OCI-LY1 (cell line): ENCODE results near the gene RASAL2.

Experiments
- CTCF ChIP-seq: fragments of 200-600 bp; sonication (generic), shearing (Covaris generic); IDR thresholded peaks from 2 replicates; pipeline ENCODE4 v1.5.1; 2017; ENCODE audit warnings: mild to moderate bottlenecking, antibody characterized with exemption, low read length, moderate library complexity, mixed read lengths
- EZH2 ChIP-seq: fragments of 200-600 bp; sonication (generic), shearing (Covaris generic); IDR thresholded peaks from 2 replicates; pipeline ENCODE4 v1.8.0; 2017; ENCODE audit warnings: borderline replicate concordance, mixed run types, mild to moderate bottlenecking, antibody characterized with exemption, low read length, moderate library complexity, mixed read lengths

GRCh38 chr1:178196631-178197030 lies 102.7 kb downstream of the RASAL2 start:
- no peak for TF ChIP-seq CTCF
- TF ChIP-seq EZH2, result no peak
